Stimulated activated CD4-positive, alpha-beta T cell treated with anti-CD3 and anti-CD28 coated beads, Interleukin-4, amount 100 ng/mL, for 24 hours (primary cell): ENCODE measurements around the gene ATRN.
"Not testable (repeated sequence)": the region's sequence is repeated elsewhere in the genome, so short reads cannot be mapped to it uniquely, and the experiment has no call there.

Experiments used
- DNase-seq: peaks from one replicate; pipeline ENCODE4 v3.0.0-alpha.2; 2020

Gene ATRN

GRCh38 chr20:3576363-3576762 is 105.5 kb downstream of the ATRN start:
- no peak for DNase-seq

- DNase-seq, result no peak
Measured at GRCh38 chr20:3577366-3577765, 106.5 kb downstream of the ATRN start.

GRCh38 chr20:3580412-3580811 is 109.6 kb downstream of the ATRN start:
- DNase-seq, result no peak

GRCh38 chr20:3583765-3584164 is 112.9 kb downstream of the ATRN start:
- DNase-seq, result no peak

GRCh38 chr20:3586093-3586492 is 115.3 kb downstream of the ATRN start:
- DNase-seq, result no peak

- no peak for DNase-seq
Measured at GRCh38 chr20:3590164-3590563, 119.3 kb downstream of the ATRN start.

- no peak for DNase-seq
Measured at GRCh38 chr20:3592931-3593330, 122.1 kb downstream of the ATRN start.

GRCh38 chr20:3595541-3595940 is 124.7 kb downstream of the ATRN start:
- DNase-seq, result no peak

- no peak for DNase-seq
Measured at GRCh38 chr20:3603108-3603507, 132.3 kb downstream of the ATRN start.

GRCh38 chr20:3605386-3605886 is 134.6 kb downstream of the ATRN start:
- not testable (repeated sequence) for DNase-seq

GRCh38 chr20:3606021-3606420 is 135.2 kb downstream of the ATRN start:
- no peak for DNase-seq

GRCh38 chr20:3611901-3612300 is 141.1 kb downstream of the ATRN start:
- no peak for DNase-seq

- no peak for DNase-seq
Measured at GRCh38 chr20:3612795-3613572, 142.2 kb downstream of the ATRN start.

GRCh38 chr20:3613821-3614440 is 143.1 kb downstream of the ATRN start:
- DNase-seq, result no peak

GRCh38 chr20:3614466-3614865 is 143.6 kb downstream of the ATRN start:
- no peak for DNase-seq

- DNase-seq, result not testable (repeated sequence)
Measured at GRCh38 chr20:3615171-3615840, 144.5 kb downstream of the ATRN start.

- no peak for DNase-seq
Measured at GRCh38 chr20:3616250-3616649, 145.4 kb downstream of the ATRN start.

- DNase-seq, result no peak
Measured at GRCh38 chr20:3621111-3621510, 150.3 kb downstream of the ATRN start.

GRCh38 chr20:3622406-3622805 is 151.6 kb downstream of the ATRN start:
- DNase-seq, result no peak

- DNase-seq, result no peak
Measured at GRCh38 chr20:3627476-3627875, 156.7 kb downstream of the ATRN start.

GRCh38 chr20:3628502-3629314 is 157.9 kb downstream of the ATRN start:
- no peak for DNase-seq

- DNase-seq, result no peak
Measured at GRCh38 chr20:3629893-3630292, 159.1 kb downstream of the ATRN start.

- DNase-seq, result no peak
Measured at GRCh38 chr20:3630429-3630828, 159.6 kb downstream of the ATRN start.
